ENCODE data around the gene TENT4A.

- TF ChIP-seq ZFX (IDR thresholded peaks at IDR 0.05) = no peak
- TF ChIP-seq CTCF (conservative IDR thresholded peaks at IDR 0.05) = no peak
These were observed 35.9 kb downstream of the TENT4A start for GRCh38 chr5:6749026-6749716.

Data from C4-2B (cell line).